ENCODE results near the gene NCEH1. TPM values are rescaled to one million over a fixed set of nuclear protein-coding genes. Genes with fewer than 3 reads are reported as not detected.
A peak's percentile ranks its signal among the peaks of the same experiment; 100 is the strongest.

NCEH1 gene
- total and polyA plus RNA-seq, 2 of the 13 experiments (the other 11 are each of a cell fraction or from before 2014, with no cell fraction given): 12.9 to 21.4 TPM

GRCh38 chr3:172612871-172613678, 97.8 kb downstream of the NCEH1 start (continued):
- TF ChIP-seq HMGXB3 (CRISPR knock-in tag; IDR thresholded peaks at IDR 0.05; ENCODE audit: borderline replicate concordance) (no peak), MED8 (CRISPR knock-in tag; IDR thresholded peaks at IDR 0.05; ENCODE audit: insufficient replicate concordance) (no peak), MXD1 (CRISPR knock-in tag; IDR thresholded peaks at IDR 0.05) (no peak), MIER3 (CRISPR knock-in tag; IDR thresholded peaks at IDR 0.05; ENCODE audit: borderline replicate concordance) (no peak), ZNF44 (CRISPR knock-in tag; IDR thresholded peaks at IDR 0.05) (no peak), ZC3H4 (CRISPR knock-in tag; IDR thresholded peaks at IDR 0.05; ENCODE audit: borderline replicate concordance) (no peak), ZNF280B (CRISPR knock-in tag; IDR thresholded peaks at IDR 0.05; ENCODE audit: borderline replicate concordance) (no peak), DMAP1 (CRISPR knock-in tag; IDR thresholded peaks at IDR 0.05) (no peak), ZNF773 (CRISPR knock-in tag; IDR thresholded peaks at IDR 0.05; ENCODE audit: borderline replicate concordance) (no peak), THAP7 (CRISPR knock-in tag; IDR thresholded peaks at IDR 0.05) (no peak), ZNF224 (CRISPR knock-in tag; IDR thresholded peaks at IDR 0.05) (no peak), ZBTB3 (CRISPR knock-in tag; IDR thresholded peaks at IDR 0.05; ENCODE audit: borderline replicate concordance, low read depth) (no peak), IKZF1 (IDR thresholded peaks at IDR 0.05) (no peak), NFIB (CRISPR knock-in tag; IDR thresholded peaks at IDR 0.05; ENCODE audit: borderline replicate concordance) (no peak), CBX1 (IDR thresholded peaks at IDR 0.05; ENCODE audit: low read depth) (no peak), GZF1 (CRISPR knock-in tag; IDR thresholded peaks at IDR 0.05) (no peak), ZNF768 (CRISPR knock-in tag; IDR thresholded peaks at IDR 0.05) (0 out of 2 replicates have a peak, but pooled peaks have one; percentile 24), ZEB1 (IDR thresholded peaks at IDR 0.05; ENCODE audit: insufficient replicate concordance, low read depth) (no peak), ZNF850 (CRISPR knock-in tag; conservative IDR thresholded peaks at IDR 0.05) (no peak), TMF1 (CRISPR knock-in tag; IDR thresholded peaks at IDR 0.05; ENCODE audit: low read depth) (no peak), ZNF781 (CRISPR knock-in tag; IDR thresholded peaks at IDR 0.05; ENCODE audit: borderline replicate concordance, not compliant biosample characterization) (no peak), ZFP1 (CRISPR knock-in tag; IDR thresholded peaks at IDR 0.05) (no peak), CREB1 (IDR thresholded peaks at IDR 0.05) (no peak), CREB1 (CRISPR knock-in tag; IDR thresholded peaks at IDR 0.05) (no peak), MZF1 (CRISPR knock-in tag; IDR thresholded peaks at IDR 0.05; ENCODE audit: borderline replicate concordance) (no peak)
